CD4-positive, alpha-beta T cell (primary cell): ENCODE results near the gene SOX15. TPM values are rescaled to one million over a fixed set of nuclear protein-coding genes. Genes with fewer than 3 reads are reported as not detected.

ENCODE experiments used
- ATAC-seq: fragments of 200-7000 bp; cut with Tn5 transposase; one replicate; pipeline ENCODE4 v1.10.0; 2022; ENCODE audit warnings: mild to moderate bottlenecking; ENCODE audit not compliant: poor library complexity
- CTCF ChIA-PET: fragments of 350-600 bp; sonication (Branson Sonifier 250); formaldehyde crosslinking; loops from one replicate; lab custom pipeline; 2021; ENCODE audit warnings: antibody characterized with exemption, inconsistent platforms; lab: Charles Lee
- POLR2A ChIA-PET: fragments of 350-600 bp; sonication (Branson Sonifier 250); formaldehyde crosslinking; loops from one replicate; lab custom pipeline; 2021; ENCODE audit warnings: antibody characterized with exemption, inconsistent platforms; lab: Charles Lee
- DNase-seq, 14 experiments: peaks; one replicate each; pipeline ENCODE4 v3.0.0-alpha.2; 2013 to 2020; ENCODE audit warnings: mixed read lengths in 2 of 14
- H3K27ac ChIP-seq, 2 donors: one replicate each; pipeline versions ENCODE4 v1.5.1 to v1.7.0; 2013; ENCODE audit warnings: low read length in 2 of 2, low read depth in 1 of 2, mild to moderate bottlenecking in 1 of 2
- H3K27me3 ChIP-seq, 2 experiments: 1 replicate in 1 of 2; 2 replicates in 1 of 2; pipeline versions ENCODE4 v1.6.1 to v1.7.0; 2013; ENCODE audit warnings: low read length in 2 of 2, control low read depth in 1 of 2, mild to moderate bottlenecking in 1 of 2, moderate library complexity in 1 of 2; ENCODE audit not compliant: insufficient read depth in 2 of 2, control insufficient read depth in 1 of 2
- H3K36me3 ChIP-seq: one replicate; pipeline ENCODE4 v1.6.1; 2013; ENCODE audit warnings: low read length, control low read depth; ENCODE audit not compliant: insufficient read depth
- H3K4me1 ChIP-seq: one replicate; pipeline ENCODE4 v1.6.1; 2013; ENCODE audit warnings: low read length, control low read depth; ENCODE audit not compliant: insufficient read depth
- H3K4me3 ChIP-seq: one replicate; pipeline ENCODE4 v1.5.1; 2013; ENCODE audit warnings: mild to moderate bottlenecking, low read length, moderate library complexity
- H3K9me3 ChIP-seq, 2 experiments: 1 replicate in 1 of 2; 2 replicates in 1 of 2; pipeline versions ENCODE4 v1.6.1 to v1.7.0; 2013; ENCODE audit warnings: low read length in 2 of 2, mild to moderate bottlenecking in 2 of 2, control low read depth in 1 of 2, moderate library complexity in 1 of 2; ENCODE audit not compliant: control insufficient read depth in 1 of 2, insufficient read depth in 1 of 2
- H3K27ac Mint-ChIP-seq: one replicate; pipeline ENCODE4 v1.8.0; 2020; ENCODE audit warnings: mixed read lengths
- H3K27me3 Mint-ChIP-seq: one replicate; pipeline ENCODE4 v1.8.0; 2021; ENCODE audit warnings: mixed read lengths
- H3K36me3 Mint-ChIP-seq: one replicate; pipeline ENCODE4 v1.8.0; 2021; ENCODE audit warnings: low read depth, mixed read lengths
- H3K4me1 Mint-ChIP-seq: one replicate; pipeline ENCODE4 v1.8.0; 2021; ENCODE audit warnings: low read depth, mixed read lengths
- H3K4me3 Mint-ChIP-seq: one replicate; pipeline ENCODE4 v1.8.0; 2020; ENCODE audit warnings: mild to moderate bottlenecking, mixed read lengths
- H3K9me3 Mint-ChIP-seq: one replicate; pipeline ENCODE4 v1.8.0; 2020; ENCODE audit warnings: mixed read lengths
- intact Hi-C, 2 experiments: fragments of 100-400 bp; cut with DNase I in 1 of 2; cut with micrococcal nuclease in 1 of 2; formaldehyde crosslinking; loops; one replicate each; pipeline versions ENCODE4 v1.15.1 to v1.9.0; 2023 to 2025; cut with DNase I, micrococcal nuclease
- total RNA-seq, 174 experiments: library from RNA in 2 of 174; stranded (reverse) in 2 of 174; gene quantifications; one replicate each; pipeline ENCODE4 v1.2.3 and lab custom pipeline; 2021 to 2026
- TF ChIP-seq, protein P1 (sequence below): fragments of 200-600 bp; IDR thresholded peaks from one replicate; pipeline ENCODE4 v1.8.0; 2022; ENCODE audit warnings: antibody characterized with exemption, mild to moderate bottlenecking

Gene SOX15
- total RNA-seq, 2 experiments from 2014 or later: 0.30 TPM; not detected in 1

- Histone ChIP-seq H3K4me1 (peaks cover 64% of the 10 kb centered on the region), H3K9me3 (peaks cover 0 to 5% of the 10 kb centered on the region in 2 experiments), H3K27me3 (no peaks in the 10 kb centered on the region), H3K36me3 (peaks cover 34% of the 10 kb centered on the region), H3K27ac (peak overlapping the region in 1 of 2 donors; percentile 98), H3K4me3 (peak overlapping the region; percentile 86)
- peak overlapping the region; percentile 98 for H3K27ac Mint-ChIP-seq
- H3K36me3 Mint-ChIP-seq: peaks cover 54% of the 10 kb centered on the region
- ATAC-seq: no peak
- peaks cover 61% of the 10 kb centered on the region for H3K4me1 Mint-ChIP-seq
- intact Hi-C loops: loop anchor here (1.0 to 10.0 kb wide), 4 partner anchors 8 to 538 kb away; partner anchors contain the start of genes SLC16A11 (in 1 of the 2), TP53 (in 1 of the 2) and WRAP53 (in 1 of the 2)
- ChIA-PET CTCF (interaction anchor here (1.4 to 4.3 kb wide), 3 partner anchors 22 to 227 kb away, joined by 4 to 21 read pairs (median 15); partner anchors contain the start of genes SENP3, TP53 and WRAP53), POLR2A (interaction anchor here (0.9 to 3.4 kb wide), 22 partner anchors 9 to 536 kb away, joined by 3 to 143 read pairs (median 8); partner anchors contain the start of genes ACAP1, ATP1B2, FXR2 and GABARAP)
- TF ChIP-seq, protein P1, sequence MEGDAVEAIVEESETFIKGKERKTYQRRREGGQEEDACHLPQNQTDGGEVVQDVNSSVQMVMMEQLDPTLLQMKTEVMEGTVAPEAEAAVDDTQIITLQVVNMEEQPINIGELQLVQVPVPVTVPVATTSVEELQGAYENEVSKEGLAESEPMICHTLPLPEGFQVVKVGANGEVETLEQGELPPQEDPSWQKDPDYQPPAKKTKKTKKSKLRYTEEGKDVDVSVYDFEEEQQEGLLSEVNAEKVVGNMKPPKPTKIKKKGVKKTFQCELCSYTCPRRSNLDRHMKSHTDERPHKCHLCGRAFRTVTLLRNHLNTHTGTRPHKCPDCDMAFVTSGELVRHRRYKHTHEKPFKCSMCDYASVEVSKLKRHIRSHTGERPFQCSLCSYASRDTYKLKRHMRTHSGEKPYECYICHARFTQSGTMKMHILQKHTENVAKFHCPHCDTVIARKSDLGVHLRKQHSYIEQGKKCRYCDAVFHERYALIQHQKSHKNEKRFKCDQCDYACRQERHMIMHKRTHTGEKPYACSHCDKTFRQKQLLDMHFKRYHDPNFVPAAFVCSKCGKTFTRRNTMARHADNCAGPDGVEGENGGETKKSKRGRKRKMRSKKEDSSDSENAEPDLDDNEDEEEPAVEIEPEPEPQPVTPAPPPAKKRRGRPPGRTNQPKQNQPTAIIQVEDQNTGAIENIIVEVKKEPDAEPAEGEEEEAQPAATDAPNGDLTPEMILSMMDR: no peak
- H3K27me3 Mint-ChIP-seq: no peaks in the 10 kb centered on the region
- H3K4me3 Mint-ChIP-seq: peak overlapping the region; percentile 42
- peak in 1 of 14 experiments; percentile 55 for DNase-seq
- H3K9me3 Mint-ChIP-seq: no peaks in the 10 kb centered on the region
Observed at GRCh38 chr17:7582396-7583252, 7.3 kb downstream of the SOX15 start.

GRCh38 chr17:7580604-7581575 is 9.0 kb downstream of the SOX15 start:
- Mint-ChIP-seq H3K27me3 (no peaks in the 10 kb centered on the region), H3K4me1 (peaks cover 75% of the 10 kb centered on the region), H3K9me3 (no peaks in the 10 kb centered on the region), H3K36me3 (peaks cover 66% of the 10 kb centered on the region), H3K4me3 (peak overlapping the region; percentile 55), H3K27ac (peak overlapping the region; percentile 79)
- no peak for ATAC-seq
- H3K36me3 ChIP-seq: peaks cover 40% of the 10 kb centered on the region
- intact Hi-C loops: loop anchor here (5.0 to 10.0 kb wide), 2 partner anchors 106 to 536 kb away; partner anchors contain the start of genes SLC16A11 (in 1 of the 2), TP53 (in 1 of the 2) and WRAP53 (in 1 of the 2)
- H3K27me3 ChIP-seq: no peaks in the 10 kb centered on the region
- H3K27ac ChIP-seq: peak overlapping the region; percentile 4 to 67
- peaks cover 0 to 5% of the 10 kb centered on the region in 2 experiments for H3K9me3 ChIP-seq
- peak overlapping the region; percentile 41 for H3K4me3 ChIP-seq
- CTCF ChIA-PET: interaction anchor here (0.8 to 1.6 kb wide), 2 partner anchors 8 to 107 kb away, joined by 3 read pairs; no protein-coding TSS in a partner anchor
- peaks cover 78% of the 10 kb centered on the region for H3K4me1 ChIP-seq
- POLR2A ChIA-PET: interaction anchor here (0.9 to 2.6 kb wide), 4 partner anchors 20 to 106 kb away, joined by 3 to 14 read pairs (median 4); partner anchors contain the start of genes TP53 and ZBTB4
- TF ChIP-seq, protein P1: no peak
- DNase-seq: peak in 1 of 14 experiments; percentile 37
